Suprapubic skin (tissue), 3 donors: ENCODE measurements around the gene GRM5.

Experiments used
- POLR2AphosphoS5 ChIP-seq, 3 donors: sonication (generic); formaldehyde crosslinking; IDR thresholded peaks; one replicate each; pipeline ENCODE4 v1.6.1; 2017; ENCODE audit warnings: antibody characterized with exemption in 3 of 3
- TF ChIP-seq, protein P1 (sequence below), 2 donors: fragments of 200-600 bp in 1 of 2; fragments of 450-650 bp in 1 of 2; sonication (generic) in 1 of 2; IDR thresholded peaks; one replicate each; pipeline ENCODE4 v1.5.1; 2016 to 2019; ENCODE audit warnings: antibody characterized with exemption in 2 of 2, mild to moderate bottlenecking in 1 of 2, moderate library complexity in 1 of 2

DNA sequence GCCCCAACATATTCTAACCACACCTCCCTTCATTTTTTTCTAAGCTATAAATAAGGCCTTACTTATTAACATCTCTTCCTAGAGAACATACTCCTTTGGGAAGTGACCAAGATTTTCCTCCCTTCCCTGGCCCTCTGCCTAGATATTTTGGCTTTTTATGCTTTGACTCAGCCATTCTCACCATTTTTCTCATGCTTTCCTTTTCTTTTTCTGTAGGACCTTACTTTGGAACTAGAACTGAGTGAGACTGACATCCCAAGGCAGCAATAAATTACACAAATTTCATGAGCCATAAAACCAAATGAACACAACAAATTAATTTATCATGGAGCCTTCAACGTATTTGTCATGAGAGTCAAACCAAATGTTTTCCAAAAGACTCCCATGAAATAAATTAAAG lies 585.6 kb downstream of the GRM5 start:
- TF ChIP-seq, protein P1, sequence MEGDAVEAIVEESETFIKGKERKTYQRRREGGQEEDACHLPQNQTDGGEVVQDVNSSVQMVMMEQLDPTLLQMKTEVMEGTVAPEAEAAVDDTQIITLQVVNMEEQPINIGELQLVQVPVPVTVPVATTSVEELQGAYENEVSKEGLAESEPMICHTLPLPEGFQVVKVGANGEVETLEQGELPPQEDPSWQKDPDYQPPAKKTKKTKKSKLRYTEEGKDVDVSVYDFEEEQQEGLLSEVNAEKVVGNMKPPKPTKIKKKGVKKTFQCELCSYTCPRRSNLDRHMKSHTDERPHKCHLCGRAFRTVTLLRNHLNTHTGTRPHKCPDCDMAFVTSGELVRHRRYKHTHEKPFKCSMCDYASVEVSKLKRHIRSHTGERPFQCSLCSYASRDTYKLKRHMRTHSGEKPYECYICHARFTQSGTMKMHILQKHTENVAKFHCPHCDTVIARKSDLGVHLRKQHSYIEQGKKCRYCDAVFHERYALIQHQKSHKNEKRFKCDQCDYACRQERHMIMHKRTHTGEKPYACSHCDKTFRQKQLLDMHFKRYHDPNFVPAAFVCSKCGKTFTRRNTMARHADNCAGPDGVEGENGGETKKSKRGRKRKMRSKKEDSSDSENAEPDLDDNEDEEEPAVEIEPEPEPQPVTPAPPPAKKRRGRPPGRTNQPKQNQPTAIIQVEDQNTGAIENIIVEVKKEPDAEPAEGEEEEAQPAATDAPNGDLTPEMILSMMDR (IDR thresholded peaks at IDR 0.05) = no peak
- TF ChIP-seq POLR2AphosphoS5 (IDR thresholded peaks at IDR 0.05) = no peak
